GM11168 (cell line): ENCODE measurements around the gene SMIM44.

Experiments used
- in situ Hi-C: fragments of 300-500 bp; cut with MboI; formaldehyde crosslinking; loops from one replicate; pipeline ENCODE4 v1.12.0; 2022; ENCODE audit warnings: low sequenced_read_pairs; ENCODE audit not compliant: unreplicated experiment

The SMIM44 gene

GRCh38 chr19:3479177-3479833, 3.9 kb downstream of the SMIM44 start:
- in situ Hi-C loops: no loop called here

GRCh38 chr19:3478409-3479176, 4.6 kb downstream of the SMIM44 start:
- in situ Hi-C loops: no loop called here

- in situ Hi-C loops: no loop called here
Observed at GRCh38 chr19:3477951-3478350, 5.3 kb downstream of the SMIM44 start.

GRCh38 chr19:3477506-3477905, 5.7 kb downstream of the SMIM44 start:
- in situ Hi-C loops: no loop called here

GRCh38 chr19:3476830-3477229, 6.4 kb downstream of the SMIM44 start:
- in situ Hi-C loops: no loop called here

GRCh38 chr19:3475449-3475848, 7.8 kb downstream of the SMIM44 start:
- in situ Hi-C loops: no loop called here

GRCh38 chr19:3474614-3475013, 8.6 kb downstream of the SMIM44 start:
- in situ Hi-C loops: no loop called here

- in situ Hi-C loops: no loop called here
Observed at GRCh38 chr19:3474010-3474409, 9.2 kb downstream of the SMIM44 start.

- in situ Hi-C loops: no loop called here
Observed at GRCh38 chr19:3471954-3472655, 11.1 kb downstream of the SMIM44 start.

GRCh38 chr19:3470500-3471128, 12.6 kb downstream of the SMIM44 start:
- in situ Hi-C loops: no loop called here

GRCh38 chr19:3469638-3470499, 13.4 kb downstream of the SMIM44 start:
- in situ Hi-C loops: no loop called here

- in situ Hi-C loops: no loop called here
Observed at GRCh38 chr19:3468211-3468610, 15.0 kb downstream of the SMIM44 start.

GRCh38 chr19:3467437-3468198, 15.6 kb downstream of the SMIM44 start:
- in situ Hi-C loops: no loop called here

- in situ Hi-C loops: no loop called here
Observed at GRCh38 chr19:3466635-3467034, 16.6 kb downstream of the SMIM44 start.

GRCh38 chr19:3465552-3465951, 17.7 kb downstream of the SMIM44 start:
- in situ Hi-C loops: no loop called here

- in situ Hi-C loops: no loop called here
Observed at GRCh38 chr19:3464587-3465235, 18.5 kb downstream of the SMIM44 start.

GRCh38 chr19:3463714-3464586, 19.3 kb downstream of the SMIM44 start:
- in situ Hi-C loops: no loop called here
